ENCODE data around the gene MRAS.
"Not testable (repeated sequence)": the region's sequence is repeated elsewhere in the genome, so short reads cannot be mapped to it uniquely, and the experiment has no call there.

MRAS gene

DNA sequence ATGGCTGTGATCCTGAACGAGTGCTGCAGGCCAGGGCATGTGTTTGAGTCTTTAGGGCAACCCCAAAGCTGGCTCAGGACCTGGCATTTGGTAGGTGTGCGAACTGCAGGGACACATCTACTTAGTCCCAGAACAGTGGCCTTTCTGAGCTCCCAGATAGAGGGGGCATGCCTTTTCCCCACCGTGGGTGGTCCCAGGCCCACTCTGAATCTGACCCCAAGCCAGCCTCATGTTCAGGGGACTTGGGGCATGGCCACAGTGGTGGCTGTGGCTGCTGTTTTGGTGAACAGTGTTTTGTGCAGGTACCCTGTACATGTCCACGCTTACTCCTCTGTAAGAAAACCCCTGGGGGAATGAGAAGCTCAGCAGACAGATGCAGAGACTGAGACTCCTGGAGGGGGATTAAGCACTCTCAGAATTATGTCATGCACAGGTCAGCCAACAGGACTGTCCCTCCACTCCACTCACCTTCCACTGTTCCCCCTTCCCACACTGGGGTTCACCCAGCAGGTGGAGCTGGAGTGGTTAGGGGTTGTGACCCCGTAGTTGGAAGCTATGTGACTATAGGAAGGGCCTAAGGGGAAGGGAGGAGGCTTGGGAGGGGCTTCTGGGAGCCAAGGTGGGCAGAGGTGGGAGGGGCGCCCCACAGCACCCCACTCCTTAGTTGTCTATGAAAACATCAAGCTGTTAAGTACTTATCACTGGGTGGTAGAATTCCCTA lies 102.5 kb downstream of the MRAS start:
- DNase-seq: no peak

DNA sequence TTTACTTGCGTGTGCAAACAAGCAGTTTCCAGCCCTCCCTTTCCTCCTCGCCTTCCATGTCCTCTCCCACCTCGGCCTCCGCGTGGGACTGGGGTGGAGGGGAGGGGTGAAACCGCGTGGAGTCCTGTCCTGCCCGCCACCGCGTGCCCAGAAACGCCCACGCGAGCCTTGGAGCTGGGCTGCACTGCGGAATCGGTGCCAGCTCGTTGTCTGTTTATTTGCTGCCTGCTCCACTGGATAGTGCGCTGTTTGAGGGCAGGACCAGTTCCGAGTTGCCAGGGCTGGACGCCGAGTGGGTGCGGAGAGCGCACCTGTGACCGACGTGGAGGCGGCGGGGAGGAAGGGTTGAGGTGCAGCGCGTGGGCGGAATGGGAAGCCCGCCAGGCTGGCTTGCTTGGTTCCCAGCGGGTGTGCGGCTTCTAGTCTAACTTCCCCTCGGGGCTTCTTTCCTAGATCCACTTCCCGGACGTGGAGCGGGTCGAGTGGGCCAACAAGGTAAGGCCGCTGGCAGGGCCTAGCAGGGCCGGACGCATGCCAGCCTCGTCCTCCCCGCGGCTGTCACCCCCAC lies 103.3 kb downstream of the MRAS start:
- DNase-seq: no peak

DNA sequence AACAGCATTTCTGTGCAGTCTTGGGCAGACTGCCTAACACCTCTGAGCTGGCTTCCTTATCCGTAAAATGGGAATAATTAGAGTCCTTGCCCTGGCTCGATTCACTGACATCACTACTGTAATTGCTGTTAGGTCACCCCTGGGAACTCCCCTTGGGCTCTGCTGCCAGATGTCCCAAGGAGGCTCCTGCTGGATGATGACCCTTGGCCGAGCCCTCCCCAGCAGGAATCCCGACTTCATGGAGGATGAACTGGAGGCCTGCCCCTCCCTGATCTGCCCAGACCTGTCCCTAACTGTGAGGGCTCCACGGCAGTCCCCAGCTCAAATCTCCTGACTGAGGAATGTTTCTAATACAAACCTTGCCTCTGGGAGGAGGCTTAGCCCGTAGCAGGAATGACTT lies 104.1 kb downstream of the MRAS start:
- no peak for DNase-seq

DNA sequence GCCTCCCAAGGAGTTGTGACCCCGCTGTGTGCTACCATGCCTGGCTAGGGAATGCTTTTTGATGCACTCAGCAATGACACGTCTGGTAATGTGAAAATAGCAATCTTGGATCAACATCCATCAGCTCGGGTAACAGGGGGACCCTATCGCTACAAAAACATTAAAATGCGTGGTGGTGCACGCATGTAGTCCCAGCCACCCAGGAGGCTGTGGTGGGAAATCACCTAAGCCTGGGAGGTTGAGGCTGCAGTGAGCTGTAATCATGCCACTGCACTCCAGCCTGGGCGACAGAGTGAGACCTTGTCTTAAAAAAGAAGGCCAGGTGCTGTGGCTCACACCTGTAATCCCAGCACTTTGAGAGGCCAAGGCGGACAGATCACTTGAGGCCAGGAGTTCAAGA lies 105.6 kb downstream of the MRAS start:
- not testable (repeated sequence) for DNase-seq
